Measurements from ENCODE around the gene CCL1. TPM values are rescaled to one million over a fixed set of nuclear protein-coding genes. Genes with fewer than 3 reads are reported as not detected.

Gene CCL1
- total RNA-seq, 1 experiment from 2014 or later, result not detected

GRCh38 chr17:34384271-34384670 lies 21.2 kb upstream of the CCL1 start:
- DNase-seq (ENCODE audit: extremely low read depth, low read depth), result no peak

- no peak for DNase-seq (ENCODE audit: extremely low read depth, low read depth)
These were observed 20.2 kb upstream of the CCL1 start for GRCh38 chr17:34383216-34383615.

- DNase-seq (ENCODE audit: extremely low read depth, low read depth), result no peak
These were observed 19.6 kb upstream of the CCL1 start for GRCh38 chr17:34382621-34383124.

GRCh38 chr17:34379868-34380267 lies 16.8 kb upstream of the CCL1 start:
- no peak for DNase-seq (ENCODE audit: extremely low read depth, low read depth)

GRCh38 chr17:34378664-34379101 lies 15.7 kb upstream of the CCL1 start:
- no peak for DNase-seq (ENCODE audit: extremely low read depth, low read depth)

- DNase-seq (ENCODE audit: extremely low read depth, low read depth), result no peak
These were observed 14.2 kb upstream of the CCL1 start for GRCh38 chr17:34377078-34377823.

- DNase-seq (ENCODE audit: extremely low read depth, low read depth), result no peak
These were observed 12.5 kb upstream of the CCL1 start for GRCh38 chr17:34375426-34375997.

GRCh38 chr17:34374457-34374856 lies 11.4 kb upstream of the CCL1 start:
- DNase-seq (ENCODE audit: extremely low read depth, low read depth), result no peak

GRCh38 chr17:34371405-34372100 lies 8.5 kb upstream of the CCL1 start:
- no peak for DNase-seq (ENCODE audit: extremely low read depth, low read depth)

- DNase-seq (ENCODE audit: extremely low read depth, low read depth), result no peak
These were observed 8.0 kb upstream of the CCL1 start for GRCh38 chr17:34370997-34371395.

GRCh38 chr17:34370376-34370996 lies 7.5 kb upstream of the CCL1 start:
- no peak for DNase-seq (ENCODE audit: extremely low read depth, low read depth)

- DNase-seq (ENCODE audit: extremely low read depth, low read depth), result no peak
These were observed 6.5 kb upstream of the CCL1 start for GRCh38 chr17:34369571-34369970.

- no peak for DNase-seq (ENCODE audit: extremely low read depth, low read depth)
These were observed 6.0 kb upstream of the CCL1 start for GRCh38 chr17:34368946-34369500.

GRCh38 chr17:34368196-34368945 lies 5.3 kb upstream of the CCL1 start:
- no peak for DNase-seq (ENCODE audit: extremely low read depth, low read depth)

- no peak for DNase-seq (ENCODE audit: extremely low read depth, low read depth)
These were observed 4.6 kb upstream of the CCL1 start for GRCh38 chr17:34367486-34368195.

- DNase-seq (ENCODE audit: extremely low read depth, low read depth), result no peak
These were observed 3.6 kb upstream of the CCL1 start for GRCh38 chr17:34366529-34367107.

- no peak for DNase-seq (ENCODE audit: extremely low read depth, low read depth)
These were observed 3.0 kb upstream of the CCL1 start for GRCh38 chr17:34366010-34366409.

- no peak for DNase-seq (ENCODE audit: extremely low read depth, low read depth)
These were observed 2.3 kb upstream of the CCL1 start for GRCh38 chr17:34365340-34365739.

- no peak for DNase-seq (ENCODE audit: extremely low read depth, low read depth)
These were observed 1.7 kb upstream of the CCL1 start for GRCh38 chr17:34364751-34365150.
